Ishikawa (cell line): ENCODE data around the gene BRICD5.

ENCODE experiments used
- CEBPB ChIP-seq: IDR thresholded peaks from 2 replicates; pipeline ENCODE4 v1.6.1; 2012
- CREB1 ChIP-seq: IDR thresholded peaks from 2 replicates; pipeline ENCODE4 v1.6.1; 2012; ENCODE audit warnings: low read depth
- EGR1 ChIP-seq: IDR thresholded peaks from 2 replicates; pipeline ENCODE4 v1.6.1; 2012
- EP300 ChIP-seq: IDR thresholded peaks from 2 replicates; pipeline ENCODE4 v1.6.1; 2012; ENCODE audit warnings: borderline replicate concordance
- FOXM1 ChIP-seq: IDR thresholded peaks from 2 replicates; pipeline ENCODE4 v1.6.1; 2012; ENCODE audit warnings: low read depth, borderline replicate concordance
- MAX ChIP-seq: IDR thresholded peaks from 2 replicates; pipeline ENCODE4 v1.6.1; 2012
- NFIC ChIP-seq: IDR thresholded peaks from 2 replicates; pipeline ENCODE4 v1.6.1; 2012
- RAD21 ChIP-seq: IDR thresholded peaks from 2 replicates; pipeline ENCODE4 v1.6.1; 2012; ENCODE audit warnings: low read depth
- REST ChIP-seq: IDR thresholded peaks from 2 replicates; pipeline ENCODE4 v1.6.1; 2012; ENCODE audit warnings: low read depth, mild to moderate bottlenecking
- TAF1 ChIP-seq: IDR thresholded peaks from 2 replicates; pipeline ENCODE4 v1.6.1; 2012; ENCODE audit warnings: low read depth, mild to moderate bottlenecking
- TCF12 ChIP-seq: IDR thresholded peaks from 2 replicates; pipeline ENCODE4 v1.6.1; 2012; ENCODE audit warnings: low read depth
- TEAD4 ChIP-seq: IDR thresholded peaks from 2 replicates; pipeline ENCODE4 v1.6.1; 2012
- YY1 ChIP-seq: IDR thresholded peaks from 2 replicates; pipeline ENCODE4 v1.6.1; 2012; ENCODE audit warnings: low read depth
- ZBTB7A ChIP-seq: IDR thresholded peaks from 2 replicates; pipeline ENCODE4 v1.6.1; 2012; ENCODE audit warnings: low read depth
- TF ChIP-seq, protein P1 (sequence below): IDR thresholded peaks from 2 replicates; pipeline ENCODE4 v1.6.1; 2012

BRICD5 gene

DNA sequence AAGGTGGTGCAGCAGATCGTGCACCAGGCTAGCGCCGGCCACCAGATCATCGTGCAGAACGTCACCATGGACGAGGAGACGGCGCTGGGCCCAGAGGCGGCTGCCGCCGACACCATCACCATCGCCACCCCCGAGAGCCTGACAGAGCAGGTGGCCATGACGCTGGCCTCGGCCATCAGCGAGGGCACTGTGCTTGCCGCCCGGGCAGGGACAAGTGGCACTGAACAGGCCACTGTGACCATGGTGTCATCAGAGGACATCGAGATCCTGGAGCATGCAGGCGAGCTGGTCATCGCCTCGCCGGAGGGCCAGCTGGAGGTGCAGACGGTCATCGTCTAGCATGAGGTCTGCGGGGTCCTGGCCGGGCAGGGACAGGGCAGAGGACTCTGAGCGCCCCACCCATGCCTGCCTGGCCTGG, 24.6 kb upstream of the BRICD5 start:
- TF ChIP-seq CEBPB (no peak), CREB1 (no peak), TAF1 (no peak), REST (no peak), YY1 (no peak), FOXM1 (no peak), MAX (no peak), EP300 (no peak), TEAD4 (no peak), NFIC (no peak)
- TF ChIP-seq, protein P1, sequence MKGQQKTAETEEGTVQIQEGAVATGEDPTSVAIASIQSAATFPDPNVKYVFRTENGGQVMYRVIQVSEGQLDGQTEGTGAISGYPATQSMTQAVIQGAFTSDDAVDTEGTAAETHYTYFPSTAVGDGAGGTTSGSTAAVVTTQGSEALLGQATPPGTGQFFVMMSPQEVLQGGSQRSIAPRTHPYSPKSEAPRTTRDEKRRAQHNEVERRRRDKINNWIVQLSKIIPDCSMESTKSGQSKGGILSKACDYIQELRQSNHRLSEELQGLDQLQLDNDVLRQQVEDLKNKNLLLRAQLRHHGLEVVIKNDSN, result no peak

DNA sequence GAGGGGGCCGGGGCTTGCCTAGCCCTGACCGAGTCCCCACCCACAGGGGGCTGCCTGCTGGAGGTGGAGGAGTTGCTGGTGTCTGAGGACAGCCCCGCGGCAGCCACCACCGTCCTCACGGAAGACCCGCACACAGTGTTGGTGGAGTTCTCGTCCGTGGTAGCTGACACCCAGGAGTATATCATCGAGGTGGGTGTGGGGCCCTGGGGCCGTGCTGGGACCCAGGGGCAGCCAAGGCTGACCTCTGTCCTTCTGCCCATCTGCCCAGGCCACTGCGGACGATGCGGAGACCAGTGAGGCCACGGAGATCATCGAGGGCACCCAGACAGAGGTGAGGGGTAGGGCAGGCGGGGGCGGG, 24.1 kb upstream of the BRICD5 start:
- TF ChIP-seq CREB1 (no peak), ZBTB7A (no peak), REST (no peak), TEAD4 (no peak), CEBPB (no peak), EP300 (no peak), NFIC (no peak), TCF12 (no peak), RAD21 (no peak), TAF1 (no peak)
- TF ChIP-seq, protein P1, result no peak

DNA sequence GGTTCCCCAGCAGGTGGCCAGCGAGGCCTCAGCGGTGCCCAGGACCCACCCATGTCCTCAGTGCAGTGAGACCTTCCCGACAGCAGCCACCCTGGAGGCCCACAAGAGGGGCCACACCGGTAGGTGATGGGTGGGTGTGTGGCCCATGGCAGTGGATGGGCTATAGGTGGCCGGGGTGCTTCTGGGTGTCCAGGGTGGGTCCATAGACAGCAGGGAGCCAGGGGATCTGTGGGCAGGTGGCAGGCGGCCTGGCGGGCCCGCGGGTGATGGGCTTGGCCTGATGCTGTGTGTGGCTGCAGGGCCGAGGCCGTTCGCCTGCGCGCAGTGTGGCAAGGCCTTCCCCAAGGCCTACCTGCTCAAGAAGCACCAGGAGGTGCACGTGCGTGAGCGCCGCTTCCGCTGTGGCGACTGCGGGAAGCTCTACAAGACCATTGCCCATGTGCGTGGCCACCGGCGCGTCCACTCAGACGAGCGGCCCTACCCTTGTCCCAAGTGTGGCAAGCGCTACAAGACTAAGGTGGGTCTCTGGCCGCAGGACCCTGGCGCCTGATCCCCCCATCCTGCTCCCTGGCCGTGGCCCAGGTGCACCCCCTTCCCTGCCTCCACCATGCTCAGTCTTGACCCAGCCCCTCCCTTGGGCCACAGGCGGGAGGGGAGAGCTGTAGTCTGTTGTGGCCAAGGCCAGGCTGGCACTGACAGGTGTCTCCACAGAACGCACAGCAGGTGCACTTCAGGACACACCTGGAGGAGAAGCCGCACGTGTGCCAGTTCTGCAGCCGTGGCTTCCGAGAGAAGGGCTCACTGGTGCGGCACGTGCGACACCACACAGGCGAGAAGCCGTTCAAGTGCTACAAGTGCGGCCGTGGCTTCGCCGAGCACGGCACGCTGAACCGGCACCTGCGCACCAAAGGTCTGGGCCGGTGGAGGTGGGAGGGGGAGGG, 23.5 kb upstream of the BRICD5 start:
- TF ChIP-seq MAX, result no peak
- no peak for TF ChIP-seq REST
- TF ChIP-seq TAF1, result no peak
- TF ChIP-seq CREB1, result no peak
- no peak for TF ChIP-seq CEBPB
- no peak for TF ChIP-seq TEAD4
- no peak for TF ChIP-seq TCF12
- TF ChIP-seq EP300, result no peak
- TF ChIP-seq, protein P1, result no peak
- TF ChIP-seq RAD21, result no peak
- no peak for TF ChIP-seq FOXM1
- no peak for TF ChIP-seq NFIC
- no peak for TF ChIP-seq ZBTB7A
- no peak for TF ChIP-seq YY1
- no peak for TF ChIP-seq EGR1
